Upper lobe of left lung (tissue), 6 donors: ENCODE results near the gene ZNF608. TPM values are rescaled to one million over a fixed set of nuclear protein-coding genes. Genes with fewer than 3 reads are reported as not detected.

Source experiments
- ATAC-seq, 2 donors: fragments of 200-7000 bp; cut with Tn5 transposase; one replicate each; pipeline ENCODE4 v1.9.1; 2022; ENCODE audit warnings: mild to moderate bottlenecking in 2 of 2, moderate library complexity in 2 of 2; ENCODE audit not compliant: low FRiP score in 2 of 2
- DNase-seq, 2 donors: peaks; one replicate each; pipeline ENCODE4 v3.0.0-alpha.2; 2019 to 2020
- H3K27ac ChIP-seq, 4 donors: fragments of 200-600 bp; sonication (generic); one replicate each; pipeline ENCODE4 v1.5.1; 2016 to 2019
- H3K27me3 ChIP-seq, 4 donors: fragments of 200-600 bp; sonication (generic); one replicate each; pipeline ENCODE4 v1.5.1; 2017 to 2019
- H3K36me3 ChIP-seq, 4 donors: fragments of 200-600 bp; sonication (generic); one replicate each; pipeline ENCODE4 v1.5.1; 2016 to 2019
- H3K4me1 ChIP-seq, 4 donors: fragments of 200-600 bp; sonication (generic); one replicate each; pipeline ENCODE4 v1.5.1; 2018 to 2019
- H3K4me3 ChIP-seq, 4 donors: fragments of 200-600 bp; sonication (generic); one replicate each; pipeline ENCODE4 v1.5.1; 2017 to 2019; ENCODE audit warnings: mild to moderate bottlenecking in 2 of 4, moderate library complexity in 1 of 4
- H3K9me3 ChIP-seq, 4 donors: fragments of 200-600 bp; sonication (generic); one replicate each; pipeline ENCODE4 v1.5.1; 2018 to 2019
- EP300 ChIP-seq, 4 donors: sonication (generic); formaldehyde crosslinking; IDR thresholded peaks; one replicate each; pipeline ENCODE4 v1.5.1; 2017; ENCODE audit warnings: antibody characterized with exemption in 4 of 4, control low read depth in 2 of 4
- POLR2A ChIP-seq, 4 donors: fragments of 450-650 bp; IDR thresholded peaks; one replicate each; pipeline ENCODE4 v1.5.1; 2016 to 2017; ENCODE audit warnings: antibody characterized with exemption in 4 of 4, mild to moderate bottlenecking in 2 of 4
- POLR2AphosphoS5 ChIP-seq, 2 donors: sonication (generic); formaldehyde crosslinking; IDR thresholded peaks; one replicate each; pipeline ENCODE4 v1.5.1; 2017; ENCODE audit warnings: antibody characterized with exemption in 2 of 2
- WGBS, 2 donors: methylation state at CpG; one replicate each; pipeline ENCODE4 v1.1.5; 2017 to 2018; 5-methylcytosine and 5-hydroxymethylcytosine counted together
- total RNA-seq, 6 donors: library from RNA; depleted of rRNA in 4 of 6; stranded (reverse); fragments of >200 nt in 4 of 6; gene quantifications; one replicate each; pipeline versions ENCODE4 v1.1.0 to v1.2.1, GENCODE V29; 2016 to 2021
- TF ChIP-seq, protein P1 (sequence below), 6 experiments: fragments of 450-650 bp in 4 of 6; fragments of 200-600 bp in 2 of 6; sonication (generic) in 2 of 6; IDR thresholded peaks; one replicate each; pipeline ENCODE4 v1.5.1; 2016 to 2019; ENCODE audit warnings: antibody characterized with exemption in 6 of 6
- donor health status: DM: no; HTN: no; CAD: no; lungs with moderate emphysema.
- donor health status: DM: no; HTN: yes; CAD: no; lungs with severe emphysema.

The ZNF608 gene
- total RNA-seq, 6 donors from 2014 or later: 21.8 to 54.9 (median 41.7) TPM

DNA sequence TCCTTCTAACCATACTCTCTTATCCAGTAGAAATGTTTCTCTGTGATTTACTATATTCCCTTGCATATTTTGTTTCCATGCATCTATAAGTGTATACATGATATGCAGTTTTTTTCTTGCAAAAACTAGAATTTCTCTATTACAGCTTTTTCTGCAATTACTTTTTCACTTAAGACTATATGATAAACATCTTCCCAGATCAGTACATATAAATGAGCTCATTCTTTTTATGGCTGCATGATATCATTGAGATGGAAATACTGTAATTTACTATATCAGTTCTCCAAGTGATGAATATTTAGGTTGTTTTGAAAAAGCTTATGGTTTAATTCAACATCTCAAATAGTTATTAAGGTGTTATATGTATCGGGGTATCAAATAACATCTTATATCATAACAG lies 18.1 kb upstream of the ZNF608 start:
- WGBS, 2 donors: 70 to 81% methylated on average over 1 of the region's 1 CpG
- H3K27me3 ChIP-seq: no peaks in the 10 kb centered on the region
- H3K27ac ChIP-seq: no peak overlapping the region
- ATAC-seq (no peak), DNase-seq (no peak)
- no peaks in the 10 kb centered on the region for H3K36me3 ChIP-seq
- no peak overlapping the region for H3K4me3 ChIP-seq
- H3K9me3 ChIP-seq: no peaks in the 10 kb centered on the region
- H3K4me1 ChIP-seq: peaks cover 0 to 4% (median 0%) of the 10 kb centered on the region in 4 donors
- TF ChIP-seq POLR2AphosphoS5 (IDR thresholded peaks at IDR 0.05) (no peak), POLR2A (IDR thresholded peaks at IDR 0.05) (no peak), EP300 (IDR thresholded peaks at IDR 0.05) (no peak)
- TF ChIP-seq, protein P1, sequence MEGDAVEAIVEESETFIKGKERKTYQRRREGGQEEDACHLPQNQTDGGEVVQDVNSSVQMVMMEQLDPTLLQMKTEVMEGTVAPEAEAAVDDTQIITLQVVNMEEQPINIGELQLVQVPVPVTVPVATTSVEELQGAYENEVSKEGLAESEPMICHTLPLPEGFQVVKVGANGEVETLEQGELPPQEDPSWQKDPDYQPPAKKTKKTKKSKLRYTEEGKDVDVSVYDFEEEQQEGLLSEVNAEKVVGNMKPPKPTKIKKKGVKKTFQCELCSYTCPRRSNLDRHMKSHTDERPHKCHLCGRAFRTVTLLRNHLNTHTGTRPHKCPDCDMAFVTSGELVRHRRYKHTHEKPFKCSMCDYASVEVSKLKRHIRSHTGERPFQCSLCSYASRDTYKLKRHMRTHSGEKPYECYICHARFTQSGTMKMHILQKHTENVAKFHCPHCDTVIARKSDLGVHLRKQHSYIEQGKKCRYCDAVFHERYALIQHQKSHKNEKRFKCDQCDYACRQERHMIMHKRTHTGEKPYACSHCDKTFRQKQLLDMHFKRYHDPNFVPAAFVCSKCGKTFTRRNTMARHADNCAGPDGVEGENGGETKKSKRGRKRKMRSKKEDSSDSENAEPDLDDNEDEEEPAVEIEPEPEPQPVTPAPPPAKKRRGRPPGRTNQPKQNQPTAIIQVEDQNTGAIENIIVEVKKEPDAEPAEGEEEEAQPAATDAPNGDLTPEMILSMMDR (IDR thresholded peaks at IDR 0.05): no peak

DNA sequence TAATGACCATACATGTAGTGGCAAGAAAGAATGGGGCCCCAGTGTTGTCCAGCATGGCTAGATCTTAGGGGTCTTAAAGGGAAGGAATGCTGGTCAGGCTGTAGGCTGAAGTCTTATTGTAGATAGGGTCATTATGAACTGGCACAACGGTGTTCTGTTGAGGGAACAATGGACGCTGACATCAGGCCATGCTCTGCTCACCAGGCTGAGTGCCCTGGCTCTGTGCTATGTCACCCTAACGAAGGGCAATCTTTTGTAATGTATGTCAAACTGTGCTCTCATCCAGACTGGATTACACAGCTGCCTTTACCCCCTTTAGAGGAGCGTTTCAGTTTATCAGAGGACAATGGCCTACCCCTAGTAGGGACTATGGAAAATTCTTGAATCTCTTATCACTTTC lies 14.6 kb upstream of the ZNF608 start:
- Histone ChIP-seq H3K9me3 (no peaks in the 10 kb centered on the region), H3K4me1 (peaks cover 0 to 4% (median 0%) of the 10 kb centered on the region in 4 donors), H3K27ac (no peak overlapping the region), H3K4me3 (no peak overlapping the region), H3K36me3 (no peaks in the 10 kb centered on the region), H3K27me3 (no peaks in the 10 kb centered on the region)
- TF ChIP-seq EP300 (IDR thresholded peaks at IDR 0.05): no peak
- TF ChIP-seq POLR2AphosphoS5 (IDR thresholded peaks at IDR 0.05): no peak
- no peak for TF ChIP-seq POLR2A (IDR thresholded peaks at IDR 0.05)
- TF ChIP-seq, protein P1 (IDR thresholded peaks at IDR 0.05): no peak
- no peak for ATAC-seq
- no peak for DNase-seq
- WGBS, 2 donors: 82 to 91% methylated on average over 4 of the region's 4 CpGs

DNA sequence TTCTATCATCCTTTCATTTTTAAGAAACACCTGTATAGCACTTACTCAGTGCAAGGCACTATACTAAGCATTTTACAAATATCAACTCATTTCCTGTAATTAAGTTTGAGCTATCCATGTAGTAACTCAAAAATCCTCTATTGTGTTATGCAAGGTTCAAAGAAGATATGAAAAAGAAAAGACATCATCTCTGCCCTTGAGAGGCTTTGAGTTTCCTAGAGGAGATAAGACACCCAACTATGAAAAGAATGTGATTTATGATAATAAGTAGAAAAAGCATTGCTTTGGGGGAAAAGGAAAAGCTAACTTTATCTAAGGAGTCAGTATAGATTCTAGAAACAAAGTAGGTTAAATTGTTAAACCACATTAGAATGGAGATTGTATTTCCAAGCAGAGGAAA lies 14.2 kb upstream of the ZNF608 start:
- H3K36me3 ChIP-seq: no peaks in the 10 kb centered on the region
- no peaks in the 10 kb centered on the region for H3K27me3 ChIP-seq
- no peak overlapping the region for H3K27ac ChIP-seq
- no peak overlapping the region for H3K4me3 ChIP-seq
- H3K9me3 ChIP-seq: no peaks in the 10 kb centered on the region
- peaks cover 0 to 4% (median 0%) of the 10 kb centered on the region in 4 donors for H3K4me1 ChIP-seq
- DNase-seq (no peak), ATAC-seq (no peak)
- TF ChIP-seq POLR2AphosphoS5 (IDR thresholded peaks at IDR 0.05): no peak
- TF ChIP-seq, protein P1 (IDR thresholded peaks at IDR 0.05): no peak
- no peak for TF ChIP-seq POLR2A (IDR thresholded peaks at IDR 0.05)
- TF ChIP-seq EP300 (IDR thresholded peaks at IDR 0.05): no peak

DNA sequence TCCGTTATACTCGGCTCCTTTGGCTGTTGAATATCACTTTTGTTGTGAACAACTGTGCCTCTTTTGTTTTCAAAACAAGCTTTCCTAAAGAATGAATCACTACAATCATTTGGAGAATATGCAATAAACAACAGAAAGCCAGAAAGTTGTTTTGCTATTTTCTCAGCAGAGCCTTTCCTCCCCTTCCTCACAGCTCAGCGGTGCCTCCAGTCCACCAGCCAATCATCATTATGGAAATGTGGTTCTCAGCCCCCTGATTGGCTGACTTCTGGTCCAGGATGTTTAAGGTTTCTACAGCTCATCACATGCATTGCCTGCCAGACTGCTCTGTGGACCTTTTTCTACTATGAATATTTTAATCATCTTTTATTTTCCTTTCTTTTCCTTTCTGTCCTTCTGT lies 9.1 kb upstream of the ZNF608 start:
- Histone ChIP-seq H3K36me3 (no peaks in the 10 kb centered on the region), H3K9me3 (no peaks in the 10 kb centered on the region), H3K4me3 (no peak overlapping the region), H3K27me3 (no peaks in the 10 kb centered on the region), H3K4me1 (no peaks in the 10 kb centered on the region), H3K27ac (no peak overlapping the region)
- TF ChIP-seq POLR2A (IDR thresholded peaks at IDR 0.05) (no peak), POLR2AphosphoS5 (IDR thresholded peaks at IDR 0.05) (no peak), EP300 (IDR thresholded peaks at IDR 0.05) (no peak)
- TF ChIP-seq, protein P1 (IDR thresholded peaks at IDR 0.05): no peak
- no peak for DNase-seq
- ATAC-seq: no peak
- WGBS, 2 donors: 57 to 64% methylated on average over 3 of the region's 3 CpGs

DNA sequence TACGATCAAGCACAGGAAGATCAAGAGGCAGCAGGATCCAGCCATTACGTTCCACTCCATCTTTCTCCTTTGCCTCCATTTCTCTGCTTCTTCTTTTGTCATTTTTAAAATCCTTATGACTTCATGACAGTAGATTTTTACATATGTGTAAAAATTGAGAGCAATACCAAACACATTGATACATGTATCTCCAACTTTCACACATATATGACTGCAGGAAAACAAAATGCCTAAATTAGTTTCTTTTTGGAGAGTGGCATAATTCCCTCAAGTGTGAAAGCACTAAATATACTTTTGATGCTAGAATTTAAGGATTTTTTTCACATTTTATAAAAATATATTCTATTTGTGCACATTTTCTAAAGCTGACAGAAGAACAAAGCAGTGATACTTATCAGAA lies 8.6 kb upstream of the ZNF608 start:
- 80 to 84% methylated on average over 2 of the region's 2 CpGs for WGBS, 2 donors
- no peak overlapping the region for H3K4me3 ChIP-seq
- ATAC-seq: no peak

More for the DNA sequence above, 8.6 kb upstream of the ZNF608 start:
- no peak overlapping the region for H3K27ac ChIP-seq
- no peak for TF ChIP-seq EP300 (IDR thresholded peaks at IDR 0.05)
- no peak for TF ChIP-seq POLR2A (IDR thresholded peaks at IDR 0.05)
- no peak for TF ChIP-seq POLR2AphosphoS5 (IDR thresholded peaks at IDR 0.05)
- TF ChIP-seq, protein P1 (IDR thresholded peaks at IDR 0.05): no peak
- no peaks in the 10 kb centered on the region for H3K9me3 ChIP-seq
- no peak for DNase-seq
- H3K36me3 ChIP-seq: no peaks in the 10 kb centered on the region
- H3K4me1 ChIP-seq: no peaks in the 10 kb centered on the region
- no peaks in the 10 kb centered on the region for H3K27me3 ChIP-seq
